Measurements from ENCODE around the gene CCDC197.

CCDC197 gene

GRCh38 chr14:94031883-94032279, 34.8 kb downstream of the CCDC197 start:
- TF ChIP-seq, protein P1, sequence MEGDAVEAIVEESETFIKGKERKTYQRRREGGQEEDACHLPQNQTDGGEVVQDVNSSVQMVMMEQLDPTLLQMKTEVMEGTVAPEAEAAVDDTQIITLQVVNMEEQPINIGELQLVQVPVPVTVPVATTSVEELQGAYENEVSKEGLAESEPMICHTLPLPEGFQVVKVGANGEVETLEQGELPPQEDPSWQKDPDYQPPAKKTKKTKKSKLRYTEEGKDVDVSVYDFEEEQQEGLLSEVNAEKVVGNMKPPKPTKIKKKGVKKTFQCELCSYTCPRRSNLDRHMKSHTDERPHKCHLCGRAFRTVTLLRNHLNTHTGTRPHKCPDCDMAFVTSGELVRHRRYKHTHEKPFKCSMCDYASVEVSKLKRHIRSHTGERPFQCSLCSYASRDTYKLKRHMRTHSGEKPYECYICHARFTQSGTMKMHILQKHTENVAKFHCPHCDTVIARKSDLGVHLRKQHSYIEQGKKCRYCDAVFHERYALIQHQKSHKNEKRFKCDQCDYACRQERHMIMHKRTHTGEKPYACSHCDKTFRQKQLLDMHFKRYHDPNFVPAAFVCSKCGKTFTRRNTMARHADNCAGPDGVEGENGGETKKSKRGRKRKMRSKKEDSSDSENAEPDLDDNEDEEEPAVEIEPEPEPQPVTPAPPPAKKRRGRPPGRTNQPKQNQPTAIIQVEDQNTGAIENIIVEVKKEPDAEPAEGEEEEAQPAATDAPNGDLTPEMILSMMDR (IDR thresholded peaks at IDR 0.05; ENCODE audit: poor library complexity, severe bottlenecking): no peak
- Histone ChIP-seq H3K4me1 (ENCODE audit: insufficient read depth, poor library complexity, severe bottlenecking) (peaks cover 17% of the 10 kb centered on the region), H3K36me3 (ENCODE audit: low read depth) (no peaks in the 10 kb centered on the region), H3K9me3 (ENCODE audit: severe bottlenecking) (no peaks in the 10 kb centered on the region), H3K27me3 (ENCODE audit: insufficient read depth, poor library complexity, severe bottlenecking) (no peaks in the 10 kb centered on the region), H3K27ac (ENCODE audit: poor library complexity, severe bottlenecking) (no peak overlapping the region), H3K4me3 (ENCODE audit: severe bottlenecking) (no peak overlapping the region)
- DNase-seq (ENCODE audit: low spot score): no peak
- no peak for ATAC-seq (ENCODE audit: low read depth)

DNA sequence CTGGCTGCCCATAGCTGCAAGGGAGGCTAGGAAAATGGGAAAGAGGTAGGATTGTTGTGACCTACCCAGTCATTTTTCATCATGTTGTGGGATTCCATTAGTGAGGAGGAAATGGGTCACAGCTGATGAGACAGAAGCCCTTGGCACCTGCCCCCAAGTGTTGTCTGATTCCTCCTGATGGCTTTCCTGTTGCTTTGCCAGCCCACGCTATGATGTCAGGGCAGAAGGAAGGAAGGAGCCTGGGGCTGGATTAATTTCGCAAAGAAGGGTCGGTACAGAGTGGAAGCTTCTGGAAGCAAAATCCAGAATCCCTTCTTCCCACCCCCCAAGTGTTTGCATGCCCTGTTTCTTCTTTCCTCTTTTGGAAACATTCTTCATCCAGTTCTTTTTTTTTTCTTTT, 37.8 kb downstream of the CCDC197 start:
- H3K4me1 ChIP-seq (ENCODE audit: insufficient read depth, poor library complexity, severe bottlenecking): no peaks in the 10 kb centered on the region
- H3K27ac ChIP-seq (ENCODE audit: poor library complexity, severe bottlenecking): no peak overlapping the region
- TF ChIP-seq, protein P1 (IDR thresholded peaks at IDR 0.05; ENCODE audit: poor library complexity, severe bottlenecking): no peak
- H3K36me3 ChIP-seq (ENCODE audit: low read depth): no peaks in the 10 kb centered on the region
- no peak for ATAC-seq (ENCODE audit: low read depth)
- no peak overlapping the region for H3K4me3 ChIP-seq (ENCODE audit: severe bottlenecking)
- no peaks in the 10 kb centered on the region for H3K9me3 ChIP-seq (ENCODE audit: severe bottlenecking)
- no peak for DNase-seq (ENCODE audit: low spot score)
- no peaks in the 10 kb centered on the region for H3K27me3 ChIP-seq (ENCODE audit: insufficient read depth, poor library complexity, severe bottlenecking)

DNA sequence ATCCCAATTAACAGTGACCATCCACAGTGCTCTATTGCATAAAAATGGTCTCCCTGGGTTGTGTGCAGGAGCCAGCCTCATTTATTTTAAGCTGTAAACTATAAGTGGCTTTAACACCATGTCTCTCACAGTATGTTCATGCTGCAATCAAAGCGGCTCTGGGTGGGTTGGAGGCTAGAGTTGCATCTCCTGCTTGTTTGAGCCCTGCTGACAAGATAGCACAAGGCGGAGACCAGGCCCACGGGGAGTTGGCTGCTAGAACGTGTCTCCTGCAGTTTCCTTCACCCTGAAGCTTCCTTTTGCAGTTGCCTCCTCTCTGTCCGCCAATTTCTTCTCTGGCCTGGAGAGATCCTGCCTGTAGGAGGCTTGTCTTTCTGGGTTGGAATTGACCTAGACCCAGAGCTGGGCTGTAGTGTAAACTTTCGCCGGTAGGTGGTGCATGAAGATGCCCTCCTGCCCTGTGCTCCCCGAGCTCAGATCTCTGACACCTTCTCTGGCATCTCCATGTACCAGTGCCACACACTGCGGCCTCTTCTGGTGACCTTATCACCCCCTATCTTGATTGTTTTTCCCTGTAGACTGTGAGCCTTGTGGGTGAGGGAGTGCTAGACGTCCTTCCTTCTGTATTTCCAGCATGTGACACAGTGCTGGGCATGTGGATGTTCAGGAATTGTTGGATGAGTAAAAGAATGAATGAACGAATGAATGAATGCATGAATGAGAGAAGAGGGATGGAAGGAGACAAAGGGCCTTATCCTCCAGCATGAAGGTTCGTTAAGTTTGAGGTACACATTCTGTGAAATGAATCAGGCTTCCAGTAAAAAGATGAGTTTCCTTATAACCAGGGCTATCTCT, 39.4 kb downstream of the CCDC197 start:
- H3K4me3 ChIP-seq (ENCODE audit: severe bottlenecking): no peak overlapping the region
- no peaks in the 10 kb centered on the region for H3K4me1 ChIP-seq (ENCODE audit: insufficient read depth, poor library complexity, severe bottlenecking)
- TF ChIP-seq, protein P1 (IDR thresholded peaks at IDR 0.05; ENCODE audit: poor library complexity, severe bottlenecking): peak; percentile 95
- H3K9me3 ChIP-seq (ENCODE audit: severe bottlenecking): no peaks in the 10 kb centered on the region
- no peak overlapping the region for H3K27ac ChIP-seq (ENCODE audit: poor library complexity, severe bottlenecking)
- DNase-seq (ENCODE audit: low spot score) (peak; percentile 68), ATAC-seq (ENCODE audit: low read depth) (peak; percentile 93)
- H3K36me3 ChIP-seq (ENCODE audit: low read depth): no peaks in the 10 kb centered on the region
- H3K27me3 ChIP-seq (ENCODE audit: insufficient read depth, poor library complexity, severe bottlenecking): no peaks in the 10 kb centered on the region

DNA sequence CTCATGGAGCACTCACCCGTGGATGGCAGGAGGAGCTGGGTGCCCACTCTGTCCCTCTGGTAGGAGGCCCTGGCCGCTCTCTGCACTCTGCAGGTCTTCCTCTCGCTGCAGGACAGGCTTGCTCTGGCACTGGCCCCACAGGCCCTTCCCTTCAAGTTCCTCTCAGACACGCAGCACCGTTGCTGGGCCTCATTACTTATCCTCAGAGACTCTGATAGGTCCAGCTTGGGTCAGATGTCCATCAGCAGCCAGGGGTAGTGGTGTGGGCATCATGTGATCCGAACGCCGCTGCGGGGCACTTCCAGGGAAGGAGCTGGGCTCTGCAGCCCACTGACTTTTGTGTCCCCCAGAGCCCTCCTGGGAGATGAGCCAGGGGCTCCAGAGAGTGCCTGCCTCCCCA, 40.9 kb downstream of the CCDC197 start:
- H3K4me3 ChIP-seq (ENCODE audit: severe bottlenecking): no peak overlapping the region
- no peaks in the 10 kb centered on the region for H3K4me1 ChIP-seq (ENCODE audit: insufficient read depth, poor library complexity, severe bottlenecking)
- H3K27ac ChIP-seq (ENCODE audit: poor library complexity, severe bottlenecking): no peak overlapping the region
- H3K36me3 ChIP-seq (ENCODE audit: low read depth): no peaks in the 10 kb centered on the region
- TF ChIP-seq, protein P1 (IDR thresholded peaks at IDR 0.05; ENCODE audit: poor library complexity, severe bottlenecking): no peak
- no peaks in the 10 kb centered on the region for H3K27me3 ChIP-seq (ENCODE audit: insufficient read depth, poor library complexity, severe bottlenecking)
- ATAC-seq (ENCODE audit: low read depth): no peak
- H3K9me3 ChIP-seq (ENCODE audit: severe bottlenecking): no peaks in the 10 kb centered on the region
- DNase-seq (ENCODE audit: low spot score): no peak

DNA sequence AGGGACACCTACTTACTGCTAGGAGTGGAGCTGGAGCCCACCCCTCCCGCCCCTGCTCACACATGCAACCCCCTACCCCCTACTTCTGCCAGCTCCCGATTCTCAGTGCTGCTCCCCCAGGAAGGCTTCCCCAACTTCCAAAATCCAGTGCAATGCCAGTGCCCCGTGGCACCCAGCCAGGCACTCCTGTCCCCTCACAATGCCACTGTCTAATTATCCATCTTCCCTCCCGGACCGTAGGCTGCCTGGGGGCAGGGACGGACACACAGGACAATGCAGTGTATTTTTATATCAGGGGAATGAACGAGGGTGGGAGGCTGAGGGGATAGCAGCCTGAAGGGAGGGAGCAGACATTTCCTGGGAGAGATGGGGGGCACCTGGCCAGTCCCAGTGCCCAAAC, 41.4 kb downstream of the CCDC197 start:
- TF ChIP-seq, protein P1 (IDR thresholded peaks at IDR 0.05; ENCODE audit: poor library complexity, severe bottlenecking): no peak
- no peaks in the 10 kb centered on the region for H3K9me3 ChIP-seq (ENCODE audit: severe bottlenecking)
- ATAC-seq (ENCODE audit: low read depth) (no peak), DNase-seq (ENCODE audit: low spot score) (no peak)
- H3K27me3 ChIP-seq (ENCODE audit: insufficient read depth, poor library complexity, severe bottlenecking): no peaks in the 10 kb centered on the region
- no peak overlapping the region for H3K4me3 ChIP-seq (ENCODE audit: severe bottlenecking)
- H3K36me3 ChIP-seq (ENCODE audit: low read depth): no peaks in the 10 kb centered on the region
- no peaks in the 10 kb centered on the region for H3K4me1 ChIP-seq (ENCODE audit: insufficient read depth, poor library complexity, severe bottlenecking)
- H3K27ac ChIP-seq (ENCODE audit: poor library complexity, severe bottlenecking): no peak overlapping the region
